T47D (cell line): Measurements from ENCODE around the gene USH1C.

Experiments
- DNase-seq, 2 experiments: peaks; one replicate each; pipeline versions ENCODE4 v3.0.0 to v3.0.0-alpha.2; 2011 to 2012; ENCODE audit warnings: low read depth in 1 of 2, low spot score in 1 of 2
- JUND ChIP-seq: IDR thresholded peaks from 2 replicates; pipeline ENCODE4 v1.6.1; 2012; ENCODE audit warnings: low read depth
- in situ Hi-C: cut with HindIII; loops from 2 replicates; pipeline ENCODE4 v1.10.0; 2016; ENCODE audit warnings: low sequenced_read_pairs, low pct_unique_long_range_greater_than_20kb

USH1C gene

DNA sequence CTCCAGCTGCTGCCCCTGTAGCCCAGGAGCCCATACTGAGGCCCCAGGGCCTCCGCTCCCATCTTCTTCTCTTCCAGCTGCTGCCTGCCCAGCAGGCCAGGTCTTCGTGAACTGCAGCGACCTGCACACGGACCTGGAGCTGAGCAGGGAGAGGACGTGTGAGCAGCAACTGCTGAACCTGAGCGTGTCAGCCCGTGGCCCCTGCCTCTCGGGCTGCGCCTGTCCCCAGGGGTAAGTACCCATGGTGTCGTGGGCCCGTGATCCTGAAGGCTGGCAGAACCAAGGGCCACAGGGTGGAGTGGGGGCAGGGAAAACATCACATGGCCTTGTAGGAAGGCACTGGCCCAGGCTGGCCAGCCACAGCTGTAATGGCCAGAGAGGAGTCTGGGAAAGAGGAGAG, 34.1 kb upstream of the USH1C start:
- in situ Hi-C loops: no loop called here
- TF ChIP-seq JUND: no peak
- DNase-seq: no peak

GRCh38 chr11:17575431-17576425, 31.5 kb upstream of the USH1C start:
- DNase-seq: no peak
- TF ChIP-seq JUND: no peak
- in situ Hi-C loops: no loop called here

DNA sequence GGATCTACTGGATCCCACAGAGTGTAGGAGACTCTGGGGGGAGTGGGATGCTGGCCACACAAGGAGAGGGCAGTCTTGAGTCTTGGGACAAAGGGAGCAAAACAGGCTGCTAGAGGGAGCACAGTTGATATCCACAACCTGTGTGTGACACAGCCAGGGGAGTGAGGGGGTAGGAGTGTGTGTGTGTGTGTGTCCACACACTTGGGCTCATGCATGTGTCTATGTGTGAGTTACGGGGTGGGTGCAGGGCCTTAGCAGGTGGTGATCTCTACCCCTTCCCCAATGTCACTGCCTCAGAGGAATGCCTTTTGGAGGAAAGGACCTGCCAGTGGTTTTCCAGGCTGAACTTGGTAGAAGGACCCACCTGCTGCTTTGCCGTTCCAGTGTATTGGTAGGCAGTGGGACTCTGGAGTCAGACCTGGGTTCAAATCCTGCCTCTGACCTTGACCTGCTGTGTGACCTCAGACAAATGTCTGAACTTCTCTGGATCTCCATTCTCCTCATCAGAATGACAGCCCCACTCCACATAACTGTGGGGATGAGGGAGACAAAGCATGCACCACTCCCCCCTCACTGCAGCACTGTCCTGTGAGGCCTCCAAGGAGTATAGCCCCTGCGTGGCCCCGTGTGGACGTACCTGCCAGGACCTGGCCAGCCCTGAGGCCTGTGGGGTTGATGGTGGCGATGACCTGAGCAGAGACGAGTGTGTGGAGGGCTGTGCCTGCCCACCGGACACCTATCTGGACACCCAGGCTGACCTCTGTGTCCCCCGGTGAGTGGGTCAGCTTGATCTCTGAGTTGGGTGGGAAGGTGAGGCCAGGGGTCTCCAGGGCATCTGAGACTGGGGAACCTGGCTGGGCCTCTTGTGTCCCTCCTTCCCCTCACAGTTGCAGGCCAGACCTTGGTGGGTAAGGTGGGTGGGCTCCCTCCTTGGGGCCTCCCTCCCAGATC, 30.2 kb upstream of the USH1C start:
- in situ Hi-C loops: no loop called here
- no peak for TF ChIP-seq JUND
- no peak for DNase-seq

- no peak for DNase-seq
- in situ Hi-C loops: no loop called here
- TF ChIP-seq JUND: no peak
These were observed 29.3 kb upstream of the USH1C start for GRCh38 chr11:17573526-17573925.

DNA sequence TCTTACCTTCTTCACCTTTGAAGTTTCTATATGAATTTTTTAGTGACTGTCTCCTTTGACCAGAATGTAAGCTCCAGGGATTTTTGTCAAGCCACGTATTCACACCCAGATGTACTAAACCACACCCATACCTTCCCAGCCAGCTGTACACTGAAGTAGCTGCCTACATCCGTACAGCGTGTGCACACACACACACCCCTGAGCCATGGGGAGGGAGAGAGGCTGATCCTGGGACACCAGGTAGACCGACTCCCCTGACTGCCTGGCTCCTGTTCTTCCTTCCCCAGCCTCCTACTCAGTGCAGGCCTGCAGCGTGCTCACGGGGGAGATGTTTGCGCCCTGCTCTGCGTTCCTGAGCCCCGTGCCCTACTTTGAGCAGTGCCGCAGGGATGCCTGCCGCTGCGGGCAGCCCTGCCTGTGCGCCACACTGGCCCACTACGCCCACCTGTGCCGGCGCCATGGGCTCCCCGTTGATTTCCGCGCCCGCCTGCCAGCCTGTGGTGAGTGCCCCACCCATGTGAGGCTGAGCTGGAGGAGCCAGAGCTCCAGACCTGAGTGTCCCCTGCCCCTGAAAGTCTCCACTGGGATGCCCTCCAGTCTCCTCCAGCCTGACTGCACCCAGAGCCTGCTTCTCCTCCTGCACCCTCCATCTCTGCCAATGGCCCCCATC, 28.7 kb upstream of the USH1C start:
- DNase-seq: no peak
- no peak for TF ChIP-seq JUND
- in situ Hi-C loops: no loop called here

DNA sequence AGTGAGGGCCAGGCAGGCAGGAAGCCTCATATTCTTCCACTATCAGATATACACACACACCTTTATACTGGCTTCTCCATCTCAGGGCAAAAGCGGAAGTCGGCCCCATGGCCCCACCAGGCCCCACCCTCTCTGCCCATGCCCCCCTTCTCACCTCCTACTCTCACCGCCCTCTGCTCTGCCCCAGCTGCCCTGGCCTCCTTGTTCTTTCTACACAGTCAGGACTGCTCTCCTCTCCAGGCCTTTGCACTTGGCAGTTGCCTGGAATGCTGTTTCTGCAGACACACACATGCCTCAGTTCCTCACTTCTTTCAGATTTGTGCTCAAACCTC, 28.1 kb upstream of the USH1C start:
- in situ Hi-C loops: no loop called here
- DNase-seq: no peak
- TF ChIP-seq JUND: no peak

DNA sequence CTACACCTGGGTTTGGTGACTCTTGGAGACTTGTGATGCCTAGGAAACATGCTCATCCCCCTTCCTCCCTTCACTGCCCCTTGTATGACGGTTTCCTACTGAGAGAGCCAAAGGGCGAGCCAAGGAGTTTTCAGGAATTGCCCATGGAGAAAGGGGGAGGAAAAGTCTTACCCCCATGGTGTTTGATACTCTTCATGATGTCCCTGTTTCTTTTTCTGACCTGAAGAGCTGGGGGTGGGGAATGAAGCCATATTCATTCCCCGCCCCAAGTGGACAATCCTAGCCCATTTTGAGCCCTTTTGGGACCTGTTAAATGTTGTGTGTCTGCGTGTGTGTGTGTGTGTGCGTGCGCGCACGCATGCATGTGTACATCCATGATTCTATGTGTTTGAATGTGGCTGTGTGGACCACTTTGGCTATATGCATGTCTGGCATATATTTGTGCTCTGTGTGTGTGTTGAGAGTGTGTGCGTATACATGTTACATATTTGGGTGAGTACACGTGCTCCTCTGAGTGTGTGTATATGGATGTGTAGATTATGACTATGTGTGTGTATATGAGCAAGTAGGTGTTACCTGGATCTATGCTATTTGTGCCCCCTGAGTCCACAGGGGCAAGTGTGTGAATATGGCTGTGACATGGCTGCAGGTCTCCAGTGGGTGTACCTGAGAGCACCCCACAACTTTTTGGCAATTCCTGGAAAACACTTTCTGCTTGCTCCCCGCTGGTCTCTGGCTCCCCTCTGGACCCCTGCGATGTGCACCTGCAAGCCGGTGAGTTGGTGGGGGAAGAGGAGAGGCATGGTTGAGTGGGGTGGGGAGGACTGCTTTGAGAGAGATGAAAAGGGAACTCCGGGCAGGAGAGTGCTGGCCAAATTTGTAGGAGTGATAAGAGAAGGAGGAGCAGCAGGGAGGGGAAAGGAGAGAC, 27.5 kb upstream of the USH1C start:
- in situ Hi-C loops: no loop called here
- no peak for DNase-seq
- TF ChIP-seq JUND: no peak

DNA sequence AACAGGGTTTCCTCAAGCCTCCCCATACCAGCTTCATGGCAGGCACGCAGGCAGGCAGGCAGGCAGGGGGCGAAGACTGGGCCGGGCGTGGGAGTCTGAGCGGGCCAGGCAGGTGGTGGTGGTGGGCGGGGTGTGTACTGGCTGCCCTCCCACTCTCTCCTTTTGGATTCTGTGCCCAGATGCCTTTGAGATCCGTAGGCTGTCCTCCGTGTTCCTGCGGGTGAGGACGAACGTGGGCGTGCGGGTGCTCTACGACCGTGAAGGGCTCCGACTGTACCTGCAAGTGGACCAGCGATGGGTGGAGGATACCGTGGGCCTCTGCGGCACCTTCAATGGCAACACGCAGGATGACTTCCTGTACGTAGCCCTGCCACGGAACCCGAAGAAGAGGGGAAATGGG, 25.8 kb upstream of the USH1C start:
- DNase-seq: no peak
- no peak for TF ChIP-seq JUND
- in situ Hi-C loops: no loop called here

DNA sequence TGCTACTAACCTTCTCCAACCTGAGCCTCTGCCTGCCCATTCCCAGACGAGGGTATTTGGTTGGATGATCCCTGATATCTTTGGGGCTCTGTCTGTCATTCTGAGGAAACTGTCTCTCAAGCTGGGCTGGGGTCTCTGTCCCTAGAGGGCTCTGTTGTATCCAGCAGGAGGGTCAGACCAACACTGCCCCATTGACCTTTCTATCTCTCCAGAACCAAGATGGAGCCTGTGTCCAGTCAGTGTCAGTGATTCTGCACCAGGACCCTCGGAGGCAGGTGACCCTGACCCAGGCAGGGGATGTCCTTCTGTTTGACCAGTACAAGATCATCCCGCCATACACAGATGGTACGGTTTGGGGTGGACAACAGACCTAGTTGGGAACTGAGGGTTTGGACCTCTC, 24.7 kb upstream of the USH1C start:
- no peak for TF ChIP-seq JUND
- no peak for DNase-seq
- in situ Hi-C loops: no loop called here

- in situ Hi-C loops: no loop called here
- DNase-seq: no peak
- TF ChIP-seq JUND: no peak
These were observed 20.4 kb upstream of the USH1C start for GRCh38 chr11:17564687-17565042.

- DNase-seq: no peak
- in situ Hi-C loops: no loop called here
- TF ChIP-seq JUND: no peak
These were observed 19.9 kb upstream of the USH1C start for GRCh38 chr11:17563961-17564686.
